NCI-H1930 (cell line): ENCODE measurements around the gene PALLD.
A peak's percentile ranks its signal among the peaks of the same experiment; 100 is the strongest.
"Not testable (repeated sequence)": the region's sequence is repeated elsewhere in the genome, so short reads cannot be mapped to it uniquely, and the experiment has no call there.

ENCODE experiments used
- DNase-seq, 2 experiments: peaks; one replicate each; lab custom pipeline; 2025; lab: John Stamatoyannopoulos, UW

Gene PALLD

DNA sequence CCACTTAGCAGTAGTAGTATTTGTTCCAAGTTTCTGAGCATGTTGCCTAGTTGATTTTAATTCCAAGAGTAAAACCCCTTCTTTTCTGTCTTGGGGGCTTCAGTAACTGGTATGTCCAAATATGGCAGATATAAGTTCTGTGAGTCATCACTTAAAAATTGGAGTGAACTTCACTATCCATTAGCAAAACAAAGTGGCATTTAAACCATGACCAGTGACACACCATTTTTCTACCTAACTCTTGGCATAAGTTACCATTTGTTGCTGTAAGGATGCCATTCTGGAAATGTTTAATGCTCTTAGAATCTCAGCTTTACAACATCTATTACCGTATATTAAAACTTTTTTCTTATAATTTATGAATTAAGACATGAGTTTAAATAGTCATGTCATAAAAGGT lies 411.2 kb downstream of the PALLD start:
- no peak for DNase-seq

- no peak for DNase-seq
Measured at GRCh38 chr4:168908851-168909273, 412.0 kb downstream of the PALLD start.

DNA sequence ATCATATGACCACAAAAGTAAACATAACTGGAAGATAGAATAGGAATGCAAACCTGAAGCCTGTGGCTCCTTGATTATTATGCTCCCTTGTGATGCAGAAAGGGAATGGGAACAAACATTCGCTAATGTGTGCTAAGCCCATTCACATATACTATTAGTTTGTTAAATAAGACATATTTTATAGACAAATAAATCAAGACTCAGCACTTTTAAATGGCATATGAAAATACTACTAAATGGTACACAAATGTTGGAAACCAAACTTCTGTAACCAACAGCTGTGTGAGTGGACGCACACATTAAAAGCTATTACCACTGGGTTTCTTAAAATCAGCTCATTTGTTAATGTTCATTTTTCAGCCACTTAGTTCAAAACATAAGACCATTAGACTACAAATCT lies 417.2 kb downstream of the PALLD start:
- no peak for DNase-seq

GRCh38 chr4:168917138-168917779 lies 420.4 kb downstream of the PALLD start:
- DNase-seq, result no peak

GRCh38 chr4:168919706-168920324 lies 423.0 kb downstream of the PALLD start:
- no peak for DNase-seq

- DNase-seq, result no peak
Measured at GRCh38 chr4:168920441-168921065, 423.7 kb downstream of the PALLD start.

DNA sequence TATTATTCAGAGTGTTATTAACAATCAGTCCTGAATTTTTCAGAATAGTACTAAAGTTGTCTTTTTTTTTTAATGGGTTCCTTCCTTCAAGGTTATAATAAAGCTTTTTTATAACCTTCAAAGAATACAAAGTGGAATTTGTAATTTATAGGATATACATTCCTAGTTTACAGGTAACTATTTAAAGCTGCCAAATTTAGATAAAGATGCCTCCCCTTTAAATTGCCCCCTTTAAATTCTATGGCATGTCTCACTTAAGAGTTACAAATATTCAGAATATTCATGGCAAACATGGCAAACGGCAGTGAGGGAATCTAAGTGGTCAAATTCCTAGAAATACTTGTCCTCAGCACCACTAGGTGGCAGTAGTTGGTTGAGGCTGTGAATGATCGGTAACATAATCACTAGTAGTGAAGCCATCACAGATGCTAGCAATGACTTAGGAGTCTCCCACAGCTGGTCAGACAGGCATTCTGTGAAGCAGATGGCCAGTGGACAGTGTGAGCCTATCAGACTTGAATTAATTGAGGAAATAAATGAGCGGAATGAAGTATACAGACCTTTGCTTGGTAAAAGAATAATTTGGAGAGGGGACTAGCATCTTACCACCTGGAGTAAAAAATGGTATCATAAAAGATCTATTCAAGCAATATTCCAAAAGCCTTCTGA lies 426.8 kb downstream of the PALLD start:
- DNase-seq, result peak; percentile 66 to 70

GRCh38 chr4:168924667-168925066 lies 427.8 kb downstream of the PALLD start:
- DNase-seq, result peak; percentile 9 to 43

GRCh38 chr4:168925789-168926490 lies 429.1 kb downstream of the PALLD start:
- no peak for DNase-seq

- DNase-seq, result no peak
Measured at GRCh38 chr4:168928346-168928745, 431.5 kb downstream of the PALLD start.

DNA sequence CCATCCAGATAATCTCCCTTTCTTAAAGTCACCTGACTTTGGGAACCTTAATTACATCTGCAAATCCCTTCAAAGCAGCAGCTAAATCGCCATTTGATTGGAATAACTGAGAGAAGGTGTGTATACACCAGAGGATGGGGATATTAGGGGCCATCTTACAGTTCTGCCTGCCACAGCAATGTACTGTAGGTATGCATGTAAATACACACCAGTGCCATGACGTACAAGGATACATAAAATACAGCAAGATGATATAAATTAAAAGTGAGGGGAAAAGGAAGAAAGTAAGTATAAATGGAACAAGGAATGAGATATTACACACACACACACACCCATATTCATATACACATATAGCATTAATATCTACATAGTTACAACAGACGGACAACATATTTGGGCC lies 432.0 kb downstream of the PALLD start:
- no peak for DNase-seq

DNA sequence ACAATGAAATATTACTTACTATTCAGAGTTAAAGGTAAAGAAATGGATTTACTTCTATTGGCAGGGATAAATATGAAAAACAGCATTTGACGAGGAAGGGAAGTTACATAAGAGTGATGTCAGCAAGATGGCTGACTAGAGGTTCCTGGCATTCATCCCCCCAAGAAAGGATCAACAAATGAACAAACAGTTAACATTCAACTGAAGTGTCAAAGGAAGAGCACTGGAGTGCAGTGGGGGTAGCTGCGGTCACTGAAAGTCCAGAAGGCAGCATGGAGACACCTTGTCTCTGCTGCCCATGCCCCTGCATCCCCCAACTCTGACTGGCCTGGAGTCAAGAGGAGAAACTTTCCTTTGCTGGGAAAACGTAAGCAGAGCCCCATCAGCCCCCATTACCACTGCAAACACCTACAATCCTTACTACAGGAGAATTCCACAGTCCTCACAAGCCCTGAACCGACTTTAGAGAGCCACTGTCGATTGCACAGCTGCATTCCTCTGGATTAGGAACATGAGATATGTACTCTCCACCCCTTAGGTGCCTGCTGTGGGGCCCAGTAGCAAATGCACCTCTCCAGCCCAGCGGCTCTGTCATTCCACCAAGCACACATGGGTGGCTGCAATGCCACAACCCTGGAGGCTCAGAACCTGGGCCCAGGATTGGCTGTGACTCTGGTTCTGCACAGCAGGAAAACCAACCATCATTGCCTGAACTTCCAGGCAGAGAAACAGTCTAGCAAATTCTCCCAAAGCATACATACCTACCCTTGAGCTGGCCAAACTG lies 433.8 kb downstream of the PALLD start:
- no peak for DNase-seq

GRCh38 chr4:168931215-168931650 lies 434.4 kb downstream of the PALLD start:
- no peak for DNase-seq

GRCh38 chr4:168932138-168932537 lies 435.3 kb downstream of the PALLD start:
- DNase-seq, result no peak

- no peak for DNase-seq
Measured at GRCh38 chr4:168933423-168933822, 436.6 kb downstream of the PALLD start.

- not testable (repeated sequence) for DNase-seq
Measured at GRCh38 chr4:168937473-168937872, 440.6 kb downstream of the PALLD start.

DNA sequence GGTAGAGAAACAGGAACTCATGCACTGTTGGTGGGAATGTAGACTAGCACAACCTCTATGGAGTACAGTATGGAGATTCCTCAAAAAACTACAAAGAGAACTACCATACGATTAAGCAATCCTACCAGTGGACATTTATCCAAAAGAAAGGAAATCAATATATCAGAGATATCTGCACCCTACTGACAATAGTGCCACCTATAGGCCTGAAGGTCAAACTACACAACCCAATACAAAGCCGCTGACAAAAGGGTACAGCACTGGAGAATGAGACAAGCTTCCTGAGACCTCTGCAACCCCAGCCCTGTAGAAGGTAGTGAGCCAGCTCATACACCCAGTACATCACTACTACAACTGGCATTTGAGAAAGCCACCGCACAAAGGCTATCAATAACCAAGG lies 446.1 kb downstream of the PALLD start:
- DNase-seq, result no peak

- no peak for DNase-seq
Measured at GRCh38 chr4:168945291-168945690, 448.4 kb downstream of the PALLD start.

- not testable (repeated sequence) for DNase-seq
Measured at GRCh38 chr4:168952821-168953246, 456.0 kb downstream of the PALLD start.

GRCh38 chr4:168955674-168956073 lies 458.8 kb downstream of the PALLD start:
- DNase-seq, result no peak

DNA sequence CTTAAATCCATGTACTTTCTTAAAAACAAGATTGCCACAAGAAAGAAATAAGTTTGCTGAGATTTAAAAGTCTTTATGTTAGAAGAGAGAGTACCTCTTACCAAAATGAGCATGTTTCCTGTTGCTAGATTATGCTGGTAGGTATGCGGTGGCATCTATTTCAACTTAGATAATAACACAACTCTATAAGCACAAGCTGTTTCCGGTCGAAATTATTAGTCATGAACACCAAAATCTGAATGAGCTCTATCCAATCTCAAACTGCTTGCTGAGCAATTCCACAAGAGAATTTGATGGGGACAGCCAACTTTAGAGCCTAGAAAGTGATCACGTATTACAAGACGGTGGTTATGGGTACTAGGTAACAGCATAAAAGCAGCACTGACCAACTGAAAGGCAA lies 463.9 kb downstream of the PALLD start:
- DNase-seq, result no peak
